Peyer's patch (tissue), 4 donors: ENCODE results near the gene DENND4C.
"Not testable (repeated sequence)": the region's sequence is repeated elsewhere in the genome, so short reads cannot be mapped to it uniquely, and the experiment has no call there.

Experiments
- CTCF ChIP-seq, 6 experiments: fragments of 450-650 bp in 4 of 6; fragments of 200-600 bp in 2 of 6; sonication (generic) in 1 of 6; IDR thresholded peaks; one replicate each; pipeline ENCODE4 v1.5.1; 2017 to 2019; ENCODE audit warnings: antibody characterized with exemption in 6 of 6, mild to moderate bottlenecking in 3 of 6, moderate library complexity in 1 of 6
- POLR2A ChIP-seq, 2 donors: fragments of 450-650 bp; IDR thresholded peaks; one replicate each; pipeline ENCODE4 v1.5.1; 2017; ENCODE audit warnings: antibody characterized with exemption in 2 of 2, mild to moderate bottlenecking in 2 of 2, moderate library complexity in 2 of 2

GRCh38 chr9:19251203-19251602, 20.7 kb downstream of the DENND4C start:
- not testable (repeated sequence) for TF ChIP-seq CTCF, POLR2A (IDR thresholded peaks at IDR 0.05)
